Pancreas (tissue), 10 donors: ENCODE measurements around the gene WTAP. TPM values are rescaled to one million over a fixed set of nuclear protein-coding genes. Genes with fewer than 3 reads are reported as not detected.

Source experiments
- ATAC-seq, 4 donors: fragments of 200-7000 bp; cut with Tn5 transposase; one replicate each; pipeline versions ENCODE4 v1.8.0 to v1.9.1; 2020; ENCODE audit warnings: mild to moderate bottlenecking in 4 of 4, moderate library complexity in 4 of 4
- DNase-seq, 6 donors: peaks; one replicate each; pipeline ENCODE4 v3.0.0-alpha.2; 2020
- FAIRE-seq: peaks from 2 replicates; lab custom pipeline; 2012; peaks lifted over from hg19 to GRCh38; lab: Jason Lieb, UNC
- H3K27ac ChIP-seq, 4 donors: fragments of 200-600 bp; sonication (generic); 1 replicate in 3 of 4; 2 replicates in 1 of 4; pipeline versions ENCODE4 v1.5.0 to v1.8.0; 2020
- H3K27me3 ChIP-seq, 4 donors: fragments of 200-600 bp; one replicate each; pipeline ENCODE4 v1.8.0; 2021
- H3K36me3 ChIP-seq, 3 donors: fragments of 200-600 bp; sonication (generic) in 1 of 3; one replicate each; pipeline versions ENCODE4 v1.5.0 to v1.8.0; 2020 to 2021
- H3K4me1 ChIP-seq, 3 donors: fragments of 200-600 bp; one replicate each; pipeline ENCODE4 v1.8.0; 2021
- H3K4me3 ChIP-seq, 4 donors: fragments of 200-600 bp; sonication (generic) in 2 of 4; one replicate each; pipeline versions ENCODE4 v1.5.0 to v1.8.0; 2020 to 2021
- H3K9me3 ChIP-seq, 4 donors: fragments of 200-600 bp; one replicate each; pipeline ENCODE4 v1.8.0; 2021
- CTCF ChIP-seq, 4 donors: fragments of 200-600 bp; sonication (generic) in 3 of 4; IDR thresholded peaks; one replicate each; pipeline versions ENCODE4 v1.5.0 to v1.8.0; 2021; ENCODE audit warnings: antibody characterized with exemption in 4 of 4
- WGBS, 2 donors: extraction: QIAGEN DNeasy Blood & Tissue Kit; methylation state at CpG; one replicate each; pipeline ENCODE4 v1.1.7; 2013; 5-methylcytosine and 5-hydroxymethylcytosine counted together
- intact Hi-C, 3 donors: fragments of 100-400 bp; cut with DNase I; formaldehyde crosslinking; loops; one replicate each; pipeline versions ENCODE4 v1.11.1 to v1.14.2; 2022
- polyA plus RNA-seq, 2 donors: library from polyadenylated mRNA; stranded (reverse); fragments of 200-250 nt; gene quantifications; one replicate each; pipeline ENCODE4 v1.2.3, GENCODE V29; 2013
- total RNA-seq, 6 donors: library from RNA; stranded (reverse); fragmentation: NEBNext Ultra II Directional in 4 of 6; extraction: Animal tissue kit (Norgen Biotek cat#: 25700) in 4 of 6; gene quantifications; one replicate each; pipeline versions ENCODE4 v1.2.1 to v1.2.4, GENCODE V29; 2021 to 2023
- donor health status: healthy with polysubstance abuse.
- donor health status: DM: no; HTN: no; CAD: no; lungs with moderate emphysema.
- donor health status: DM: no; HTN: no; CAD: no.
- donor health status: control.
- donor health status: control.
- donor health status: Bipolar disorder and iron deficiency.
- donor health status: DM: yes; HTN: yes; CAD: no.
- donor health status: DM: no; HTN: no; CAD: no.
- donor health status: DM: no; HTN: no; CAD: no.
- donor health status: DM: yes; HTN: yes; CAD: no.

The WTAP gene
- total and polyA plus RNA-seq, 8 donors, result 35.6 to 85.6 (median 43.3) TPM

GRCh38 chr6:159797554-159797953, 70.2 kb downstream of the WTAP start:
- no peaks in the 10 kb centered on the region for H3K27me3 ChIP-seq
- H3K4me3 ChIP-seq, result no peak overlapping the region
- H3K4me1 ChIP-seq, result peaks cover 2 to 7% (median 3%) of the 10 kb centered on the region in 3 donors
- WGBS, 2 donors, result 32 to 33% methylated on average over 1 of the region's 1 CpG
- peaks cover 0 to 19% (median 5%) of the 10 kb centered on the region in 3 donors for H3K36me3 ChIP-seq
- FAIRE-seq, result no peak
- no peak for TF ChIP-seq CTCF (IDR thresholded peaks at IDR 0.05)
- no peak overlapping the region for H3K27ac ChIP-seq
- H3K9me3 ChIP-seq, result no peaks in the 10 kb centered on the region
- intact Hi-C loops, result no loop called here
- ATAC-seq, result no peak
- no peak for DNase-seq

- no peak for ATAC-seq
Observed at GRCh38 chr6:159800141-159800865, 73.0 kb downstream of the WTAP start, which contains the start of gene PNLDC1. Gene PNLDC1 (plus strand): TSS chr6:159800276. CDS start chr6:159800308, 32 bp downstream.

GRCh38 chr6:159801935-159802334, 74.6 kb downstream of the WTAP start:
- no peak overlapping the region for H3K27ac ChIP-seq
- TF ChIP-seq CTCF (IDR thresholded peaks at IDR 0.05), result no peak
- intact Hi-C loops, result no loop called here
- WGBS, 2 donors, result 91 to 92% methylated on average over 8 of the region's 8 CpGs
- FAIRE-seq, result no peak
- H3K4me1 ChIP-seq, result no peaks in the 10 kb centered on the region
- H3K9me3 ChIP-seq, result no peaks in the 10 kb centered on the region
- no peak for ATAC-seq
- H3K4me3 ChIP-seq, result no peak overlapping the region
- no peaks in the 10 kb centered on the region for H3K27me3 ChIP-seq
- H3K36me3 ChIP-seq, result peaks cover 0 to 15% (median 2%) of the 10 kb centered on the region in 3 donors
- DNase-seq, result no peak

More at GRCh38 chr6:159800141-159800865, 73.0 kb downstream of the WTAP start, which contains the start of gene PNLDC1:
- FAIRE-seq (no peak), DNase-seq (no peak)
- H3K27me3 ChIP-seq, result no peaks in the 10 kb centered on the region
- WGBS, 2 donors, result 88 to 92% methylated on average over 49 to 50 of the region's 50 CpGs
- peaks cover 0 to 19% (median 4%) of the 10 kb centered on the region in 3 donors for H3K36me3 ChIP-seq
- intact Hi-C loops, result no loop called here
- no peak within 1 kb of the TSS for H3K27ac ChIP-seq
- H3K4me3 ChIP-seq, result no peak within 1 kb of the TSS
- no peaks in the 10 kb centered on the region for H3K9me3 ChIP-seq
- no peaks in the 10 kb centered on the region for H3K4me1 ChIP-seq
- TF ChIP-seq CTCF (IDR thresholded peaks at IDR 0.05), result no peak

- FAIRE-seq (no peak), DNase-seq (no peak), ATAC-seq (no peak)
- 82 to 84% methylated on average over 10 of the region's 10 CpGs for WGBS, 2 donors
- Histone ChIP-seq H3K27me3 (no peaks in the 10 kb centered on the region), H3K36me3 (no peaks in the 10 kb centered on the region), H3K9me3 (no peaks in the 10 kb centered on the region), H3K4me3 (no peak overlapping the region), H3K27ac (no peak overlapping the region), H3K4me1 (no peaks in the 10 kb centered on the region)
- intact Hi-C loops, result no loop called here
- TF ChIP-seq CTCF (IDR thresholded peaks at IDR 0.05), result no peak
Observed at GRCh38 chr6:159804504-159804903, 77.2 kb downstream of the WTAP start.

GRCh38 chr6:159805440-159806020, 78.2 kb downstream of the WTAP start:
- TF ChIP-seq CTCF (IDR thresholded peaks at IDR 0.05), result no peak
- 82 to 87% methylated on average over 6 of the region's 6 CpGs for WGBS, 2 donors
- no peak for FAIRE-seq

More at GRCh38 chr6:159805440-159806020, 78.2 kb downstream of the WTAP start:
- Histone ChIP-seq H3K27ac (no peak overlapping the region), H3K9me3 (no peaks in the 10 kb centered on the region), H3K4me1 (no peaks in the 10 kb centered on the region), H3K4me3 (no peak overlapping the region), H3K27me3 (no peaks in the 10 kb centered on the region), H3K36me3 (no peaks in the 10 kb centered on the region)
- DNase-seq (no peak), ATAC-seq (no peak)
- intact Hi-C loops, result no loop called here
